RPMI7951 (cell line): ENCODE measurements around the gene FLYWCH2. TPM values are rescaled to one million over a fixed set of nuclear protein-coding genes. Genes with fewer than 3 reads are reported as not detected.
A peak's percentile ranks its signal among the peaks of the same experiment; 100 is the strongest.

Experiments
- DNase-seq: peaks from one replicate; pipeline ENCODE4 v3.0.0-alpha.2; 2012; ENCODE audit warnings: low read depth
- total RNA-seq: library from RNA; depleted of rRNA; stranded (reverse); fragments of >200 nt; shearing (Covaris generic); gene quantifications from 2 replicates; pipeline ENCODE4 v1.2.3, GENCODE V29; 2014

The FLYWCH2 gene
- total RNA-seq, 1 experiment from 2014 or later = 70.4 TPM

- DNase-seq = no peak
Observed at GRCh38 chr16:2853531-2854073, 29.4 kb upstream of the FLYWCH2 start.

DNA sequence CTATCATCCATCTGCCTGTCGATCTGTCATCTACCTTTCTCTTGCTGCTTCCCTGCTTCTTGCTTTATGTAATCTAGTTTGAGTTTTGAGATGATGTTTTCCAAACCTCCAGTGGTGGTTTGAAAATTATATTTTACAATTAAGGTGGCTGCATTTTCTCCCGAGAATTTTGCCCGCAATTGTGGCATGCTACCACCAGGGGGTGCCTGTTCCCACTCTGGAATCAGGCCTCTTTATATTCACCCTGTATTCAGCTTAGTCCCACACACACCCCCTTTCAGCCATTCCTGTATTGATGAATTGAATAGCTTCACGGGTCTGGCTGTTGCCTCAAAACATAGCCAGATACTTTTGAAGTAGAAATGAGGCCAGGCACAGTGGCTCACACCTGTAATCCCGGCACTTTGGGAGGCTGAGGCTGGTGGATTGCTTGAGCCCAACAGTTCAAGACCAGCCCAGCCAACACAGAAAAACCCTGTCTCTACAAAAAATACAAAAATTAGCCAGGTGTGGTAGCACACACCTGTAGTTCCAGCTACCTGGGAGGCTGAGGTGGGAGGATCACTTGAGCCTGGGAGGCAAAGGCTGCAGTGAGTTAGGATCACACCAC is 28.2 kb upstream of the FLYWCH2 start:
- no peak for DNase-seq

- DNase-seq = no peak
Observed at GRCh38 chr16:2855536-2855935, 27.5 kb upstream of the FLYWCH2 start.

GRCh38 chr16:2856061-2856670 is 26.8 kb upstream of the FLYWCH2 start:
- DNase-seq = no peak

GRCh38 chr16:2856686-2857450 is 26.1 kb upstream of the FLYWCH2 start:
- no peak for DNase-seq

- DNase-seq = peak; percentile 45
Observed at GRCh38 chr16:2857451-2858244, 25.4 kb upstream of the FLYWCH2 start, which contains the start of gene PRSS22. Gene PRSS22, minus strand, starts transcription at chr16:2858170. Its CDS starts 66 bp downstream, at chr16:2858104.

- peak; percentile 39 for DNase-seq
Observed at GRCh38 chr16:2858245-2859025, 24.6 kb upstream of the FLYWCH2 start.

- DNase-seq = no peak
Observed at GRCh38 chr16:2859686-2860265, 23.2 kb upstream of the FLYWCH2 start.

GRCh38 chr16:2860826-2861567 is 22.0 kb upstream of the FLYWCH2 start:
- DNase-seq = no peak

DNA sequence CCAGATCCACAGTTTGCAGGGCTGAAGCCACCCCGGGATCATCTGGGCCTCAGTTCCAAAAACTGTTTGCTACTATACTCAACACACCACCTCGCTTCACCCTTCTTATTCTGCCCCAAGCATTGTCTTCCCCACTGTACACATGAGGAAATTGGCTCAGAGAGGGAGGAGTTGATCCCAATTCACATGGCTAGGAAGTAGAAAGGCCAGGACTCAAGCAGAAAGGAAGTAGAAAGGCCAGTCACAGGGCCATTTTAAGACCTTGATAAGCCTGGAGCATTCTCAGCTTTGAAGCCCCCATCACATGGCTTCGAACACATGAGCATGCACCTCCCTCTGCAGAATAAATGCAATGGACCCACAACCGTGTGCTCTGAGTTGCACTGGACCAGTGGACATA is 17.4 kb upstream of the FLYWCH2 start:
- DNase-seq = no peak

- no peak for DNase-seq
Observed at GRCh38 chr16:2866431-2866830, 16.6 kb upstream of the FLYWCH2 start.

DNA sequence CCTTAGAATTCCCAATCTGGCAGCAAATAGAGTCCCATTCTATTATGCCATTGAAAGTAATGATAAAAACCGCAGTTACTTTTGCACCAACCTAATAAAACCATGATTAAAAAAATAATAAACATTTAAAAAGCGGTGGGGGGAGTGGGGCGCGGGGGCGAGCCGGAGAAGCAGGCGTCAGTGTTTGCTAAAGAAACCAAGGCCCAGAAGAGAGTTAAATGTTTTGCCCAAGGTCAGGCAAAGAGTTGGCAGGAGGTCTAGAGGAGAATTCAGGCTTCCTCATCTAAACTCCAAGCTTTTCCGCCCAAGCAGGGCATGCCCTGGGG is 15.4 kb upstream of the FLYWCH2 start:
- no peak for DNase-seq

DNA sequence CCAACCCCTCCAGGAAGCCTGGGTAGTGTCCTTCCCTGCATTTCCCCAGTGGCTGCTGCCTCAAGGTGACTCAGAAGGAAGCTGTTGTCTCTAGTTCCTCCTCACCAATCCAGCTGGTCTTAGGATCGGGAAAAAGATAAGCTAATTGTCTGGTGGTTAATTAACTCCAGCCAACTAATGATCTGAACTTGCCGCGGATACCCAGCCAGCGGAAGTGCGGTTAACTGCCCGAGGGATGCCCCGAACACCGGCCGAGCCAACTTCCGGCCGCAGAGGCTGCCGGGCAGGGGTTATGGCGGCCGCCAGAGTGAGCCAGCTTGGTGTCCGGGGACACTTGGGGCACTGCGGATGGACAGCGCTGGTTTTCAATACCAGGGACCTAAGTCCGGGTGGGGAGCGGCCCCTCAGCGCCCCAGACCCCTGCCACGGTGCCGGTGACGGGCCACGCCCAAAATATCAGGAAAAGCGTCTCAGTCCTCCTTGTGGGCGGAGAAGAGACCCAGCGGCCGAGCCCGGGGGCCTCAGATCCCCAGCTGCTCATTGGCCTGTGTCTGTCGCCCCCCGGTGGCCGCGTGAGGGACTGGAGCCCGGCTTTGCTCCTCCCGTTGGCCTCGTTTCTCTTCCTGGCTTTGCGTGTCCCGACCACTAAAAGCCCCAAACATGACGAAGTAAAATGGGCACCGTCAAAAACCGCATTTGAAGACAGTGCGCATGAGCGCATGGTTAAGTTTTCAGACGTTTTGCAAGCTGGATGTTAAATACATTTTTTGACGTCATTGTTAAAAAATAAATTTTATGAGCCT is 14.8 kb upstream of the FLYWCH2 start:
- DNase-seq = peak; percentile 97

- no peak for DNase-seq
Observed at GRCh38 chr16:2871926-2872325, 11.1 kb upstream of the FLYWCH2 start.

DNA sequence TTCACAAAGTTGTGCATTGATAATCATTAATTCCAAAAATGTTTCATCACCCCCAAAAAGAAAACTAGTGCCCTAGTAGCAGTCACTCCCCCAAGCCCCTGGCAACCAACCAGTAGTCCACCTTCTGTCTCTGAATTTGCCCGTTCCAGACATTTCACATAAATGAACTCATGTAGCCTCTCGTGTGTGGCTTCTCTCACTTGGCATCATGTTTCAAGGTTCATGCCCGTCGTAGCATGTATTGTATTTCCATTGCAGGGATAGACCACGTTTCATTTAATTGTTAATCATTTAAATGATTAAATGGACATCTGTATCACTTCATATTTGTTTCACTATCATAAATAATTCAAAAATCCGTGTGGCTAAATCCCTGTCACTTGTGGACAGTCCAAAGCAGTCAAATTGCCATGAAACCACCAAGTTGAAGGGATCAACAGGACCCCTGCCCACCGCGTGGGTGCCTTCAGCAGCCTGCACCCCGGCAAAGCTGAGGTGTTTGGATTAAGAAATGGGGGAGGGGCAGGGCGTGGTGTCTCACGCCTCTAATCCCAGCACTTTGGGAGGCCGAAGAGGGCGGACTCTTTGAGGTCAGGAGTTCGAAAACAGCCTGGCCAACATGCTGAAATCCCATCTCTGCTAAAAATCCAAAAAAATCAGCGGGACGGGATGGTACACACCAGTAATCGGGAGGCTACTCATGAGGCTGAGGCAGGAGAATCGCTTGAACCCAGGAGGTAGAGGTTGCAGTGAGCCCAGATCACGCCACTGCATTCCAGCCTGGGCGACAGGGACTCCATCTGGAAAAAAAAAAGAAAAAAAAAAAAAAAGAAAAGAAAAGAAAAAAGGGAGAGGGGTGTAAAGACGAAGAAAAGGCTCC is 8.7 kb upstream of the FLYWCH2 start:
- no peak for DNase-seq

- peak; percentile 75 for DNase-seq
Observed at GRCh38 chr16:2874912-2875362, 8.1 kb upstream of the FLYWCH2 start.

- no peak for DNase-seq
Observed at GRCh38 chr16:2879854-2880508, 3.0 kb upstream of the FLYWCH2 start.
